Activated CD4-positive, alpha-beta T cell treated with anti-CD3 and anti-CD28 coated beads, Interleukin-2, amount 50 U/mL, for 4 hours (primary cell): ENCODE measurements around the gene C9orf50.

Source experiments
- DNase-seq, 2 experiments: peaks; one replicate each; pipeline ENCODE4 v3.0.0-alpha.2; 2020

The C9orf50 gene

DNA sequence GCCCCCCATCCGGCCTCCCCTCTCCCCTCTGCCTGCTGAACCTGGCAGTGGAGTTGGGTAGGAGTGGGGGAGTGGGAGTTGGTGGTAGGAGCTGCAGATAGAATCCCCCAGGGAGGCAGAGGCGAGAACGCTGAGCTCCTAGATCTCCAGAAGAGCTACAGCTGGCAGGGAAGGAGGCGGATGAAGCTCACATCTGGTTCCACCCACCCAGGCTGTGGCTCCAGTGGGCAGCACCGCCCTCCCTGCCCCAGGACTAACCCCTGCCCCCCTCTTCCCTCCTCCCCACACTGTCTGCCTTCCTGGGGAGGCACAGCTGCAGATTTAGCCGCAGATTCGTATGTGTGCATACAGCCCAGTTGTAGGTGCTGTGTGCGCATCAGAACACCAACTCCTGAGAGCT lies 34.2 kb downstream of the C9orf50 start:
- DNase-seq: no peak

DNA sequence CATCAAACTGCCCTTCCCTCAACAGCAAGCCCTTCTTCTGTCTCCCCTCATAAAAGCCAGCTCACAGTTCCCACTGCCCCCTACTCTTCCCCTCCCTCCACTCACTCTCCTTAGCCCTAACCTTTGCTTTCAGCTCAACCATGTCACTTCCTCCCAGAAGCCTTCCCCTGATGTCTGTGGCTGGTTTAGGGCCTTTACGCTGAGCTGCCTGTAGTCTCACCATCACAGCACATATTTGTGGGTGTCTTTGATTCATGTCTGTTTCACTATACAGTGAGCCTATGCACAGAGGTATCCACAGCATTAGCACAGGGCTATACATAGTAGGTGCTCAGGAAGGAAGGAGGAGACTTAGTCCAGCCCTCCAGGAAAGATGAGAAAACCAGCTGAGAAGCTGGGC lies 34.7 kb downstream of the C9orf50 start:
- no peak for DNase-seq

DNA sequence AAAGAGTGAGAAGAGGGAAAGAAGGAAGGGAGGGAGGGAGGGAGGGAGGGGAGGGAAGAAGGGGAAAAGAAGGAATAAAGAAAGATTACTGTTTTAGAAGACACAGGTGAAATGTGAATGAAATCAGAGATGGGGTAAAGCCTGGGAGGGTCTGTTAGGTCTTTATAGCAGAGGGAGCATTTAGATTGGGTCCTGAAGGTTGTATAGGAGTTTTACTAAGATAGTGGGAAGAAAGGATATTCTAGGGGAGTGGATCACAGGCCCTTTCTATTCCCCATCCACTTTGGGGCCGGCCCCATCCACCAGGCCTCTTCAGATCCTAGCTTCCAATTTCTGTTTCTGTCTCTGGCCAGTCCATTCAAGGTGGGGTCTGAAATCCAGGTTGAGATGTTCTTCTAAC lies 35.5 kb downstream of the C9orf50 start:
- DNase-seq: no peak

DNA sequence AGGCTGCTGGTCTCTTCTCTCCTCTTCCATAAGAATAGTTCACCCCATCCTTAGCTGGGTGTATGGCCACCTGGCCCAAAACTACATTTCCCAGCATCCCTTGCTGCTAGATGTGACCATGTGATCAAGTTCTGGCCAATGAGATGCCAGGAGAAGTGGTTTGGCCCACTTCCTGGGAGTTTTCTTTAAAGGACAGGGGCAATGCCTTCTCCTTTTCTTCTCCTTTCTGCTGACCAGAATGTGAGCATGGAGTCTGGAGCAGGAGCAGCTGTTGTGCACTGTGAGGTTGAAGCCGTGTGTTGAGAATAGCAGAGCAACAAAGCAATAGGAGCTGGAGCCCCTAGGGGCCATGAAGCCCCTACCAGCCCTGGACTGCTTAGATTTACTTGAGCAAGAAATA lies 36.8 kb downstream of the C9orf50 start:
- peak; percentile 35 to 39 for DNase-seq

DNA sequence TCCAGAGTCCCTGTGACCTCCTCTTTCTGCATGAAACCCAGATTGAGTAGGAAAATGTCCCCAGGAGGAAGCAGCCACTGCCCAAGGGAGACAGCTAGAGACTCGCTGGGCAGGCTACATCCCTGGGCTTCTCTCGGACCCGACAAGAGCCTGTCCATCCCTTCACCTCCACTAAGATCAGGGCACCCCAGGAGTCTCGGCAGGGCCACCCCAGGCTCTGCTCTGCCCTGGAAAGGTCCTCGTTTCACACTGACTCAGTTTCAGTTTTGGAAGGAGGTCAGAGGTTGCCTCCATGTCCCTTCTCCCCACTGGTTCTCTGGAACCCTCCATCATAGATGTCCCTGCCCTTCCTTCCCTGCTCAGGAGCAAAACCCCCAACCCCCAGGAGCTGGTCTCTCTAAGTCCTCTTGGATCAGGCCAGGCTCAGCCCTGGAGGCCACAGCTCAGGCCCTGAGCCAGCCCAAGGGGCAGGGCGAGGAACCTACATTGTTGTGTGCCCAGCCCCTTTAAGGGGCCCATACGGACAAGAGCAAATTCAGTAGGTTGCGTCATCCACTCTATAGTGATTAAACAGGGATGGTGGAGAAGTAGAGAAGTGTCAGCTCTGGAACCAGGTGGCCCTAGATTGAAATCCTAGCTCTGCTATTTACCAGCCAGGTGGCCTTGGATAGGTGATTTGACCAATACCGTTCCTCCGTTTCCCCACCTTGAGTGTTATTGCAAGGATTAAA lies 37.4 kb downstream of the C9orf50 start:
- no peak for DNase-seq

DNA sequence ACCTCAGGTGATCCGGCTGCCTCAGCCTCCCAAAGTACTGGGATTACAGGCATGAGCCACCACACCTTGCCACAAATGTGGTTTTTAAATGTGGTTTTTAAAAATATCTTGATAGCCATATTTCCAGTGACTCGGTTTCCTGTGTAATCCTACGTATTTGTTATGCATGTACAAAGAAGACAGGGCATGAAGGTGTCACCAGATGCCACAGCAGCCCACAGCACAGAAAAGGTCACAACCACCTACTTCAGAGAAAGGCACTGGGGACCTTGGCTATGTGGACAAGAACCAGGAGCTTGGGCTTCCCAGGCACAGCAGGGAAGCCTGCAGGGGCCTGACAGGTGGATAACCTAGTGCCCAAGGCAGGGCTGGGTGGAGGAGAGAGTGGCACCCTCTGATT lies 38.0 kb downstream of the C9orf50 start:
- DNase-seq: no peak

DNA sequence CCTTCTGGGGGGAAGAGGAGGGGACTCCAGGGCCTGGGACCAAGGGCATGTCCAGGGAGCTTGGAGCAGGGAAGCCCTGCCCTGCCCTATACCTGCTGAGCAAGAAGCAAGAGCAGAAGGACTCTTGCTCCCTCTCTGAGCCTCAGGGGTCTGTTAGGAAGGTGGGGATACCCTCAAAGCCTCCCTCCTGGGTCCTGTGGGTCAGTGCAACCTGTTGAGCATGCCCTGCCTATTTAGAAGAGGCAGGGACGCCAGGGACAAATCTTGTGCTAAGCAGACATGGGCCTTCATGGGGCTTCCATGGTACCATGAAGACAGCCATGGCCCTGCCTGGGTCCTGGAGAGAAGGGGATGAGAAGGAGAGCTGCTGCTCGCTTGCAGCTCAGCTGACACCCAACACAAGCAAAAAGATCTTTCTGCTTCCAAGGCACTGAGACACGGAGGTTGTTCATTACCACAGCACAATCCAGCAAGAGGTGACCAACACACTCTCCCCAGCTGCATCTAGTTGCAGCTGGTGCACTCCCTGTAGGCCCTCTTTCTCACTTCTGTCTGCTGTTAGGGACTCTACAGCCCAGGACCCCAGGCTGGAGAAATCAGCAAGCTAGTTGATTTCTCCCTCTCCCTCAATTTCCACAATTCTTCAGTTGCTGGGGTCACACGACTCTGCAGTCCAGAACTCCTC lies 39.3 kb downstream of the C9orf50 start:
- DNase-seq: no peak

DNA sequence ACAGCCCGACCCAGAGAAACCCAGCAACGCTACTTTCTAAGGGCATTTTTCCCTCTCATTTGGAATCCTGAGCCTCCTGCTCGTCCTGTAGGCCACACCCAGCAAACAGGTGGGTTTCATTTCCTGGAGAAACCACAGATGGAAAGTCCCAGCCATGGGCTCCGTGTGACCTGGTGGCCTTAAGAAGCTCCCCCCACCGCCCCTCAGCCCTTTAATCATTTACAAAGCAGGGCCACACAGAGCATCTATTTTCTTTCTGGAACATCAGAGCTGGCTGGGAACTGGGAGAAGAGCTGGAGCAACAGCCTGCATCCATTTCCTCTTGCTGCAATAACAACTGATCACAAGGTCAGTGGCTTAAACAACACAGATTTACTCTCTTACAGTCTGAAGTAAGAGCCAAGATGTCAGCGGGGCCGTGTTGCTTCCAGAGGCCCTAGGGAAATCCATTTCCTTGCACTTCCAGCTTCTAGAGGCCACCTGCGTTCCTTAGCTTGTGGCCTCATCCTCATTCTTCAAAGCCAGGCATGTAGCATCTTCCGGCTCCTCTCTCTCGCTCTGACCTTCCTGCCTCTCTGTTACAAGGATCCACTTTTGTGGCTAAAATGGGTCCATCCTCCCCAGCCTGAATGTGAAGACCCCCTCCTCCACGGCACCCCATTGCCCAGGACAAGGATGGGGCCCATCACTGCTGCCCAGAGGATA lies 40.5 kb downstream of the C9orf50 start:
- peak in 1 of 2 experiments; percentile 23 for DNase-seq

DNA sequence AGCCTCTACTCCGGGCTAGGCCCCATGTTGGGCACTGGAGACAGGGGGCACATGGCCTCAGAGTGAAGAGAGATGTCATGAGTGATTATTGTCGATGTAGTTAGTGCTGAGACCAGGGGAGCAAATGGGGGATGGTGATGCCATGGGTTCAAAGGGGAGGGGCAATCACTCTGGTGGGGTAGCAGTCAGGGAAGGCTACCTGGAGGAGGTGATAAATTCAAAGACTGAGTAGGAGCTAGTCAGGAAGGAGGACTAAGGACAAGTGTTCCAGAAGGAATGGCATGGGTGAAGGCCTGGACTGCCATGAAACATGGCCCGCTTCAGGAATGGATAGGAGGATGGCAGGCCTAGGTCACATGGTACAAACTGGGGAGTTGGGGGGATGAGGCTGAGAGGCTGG lies 41.6 kb downstream of the C9orf50 start:
- no peak for DNase-seq

DNA sequence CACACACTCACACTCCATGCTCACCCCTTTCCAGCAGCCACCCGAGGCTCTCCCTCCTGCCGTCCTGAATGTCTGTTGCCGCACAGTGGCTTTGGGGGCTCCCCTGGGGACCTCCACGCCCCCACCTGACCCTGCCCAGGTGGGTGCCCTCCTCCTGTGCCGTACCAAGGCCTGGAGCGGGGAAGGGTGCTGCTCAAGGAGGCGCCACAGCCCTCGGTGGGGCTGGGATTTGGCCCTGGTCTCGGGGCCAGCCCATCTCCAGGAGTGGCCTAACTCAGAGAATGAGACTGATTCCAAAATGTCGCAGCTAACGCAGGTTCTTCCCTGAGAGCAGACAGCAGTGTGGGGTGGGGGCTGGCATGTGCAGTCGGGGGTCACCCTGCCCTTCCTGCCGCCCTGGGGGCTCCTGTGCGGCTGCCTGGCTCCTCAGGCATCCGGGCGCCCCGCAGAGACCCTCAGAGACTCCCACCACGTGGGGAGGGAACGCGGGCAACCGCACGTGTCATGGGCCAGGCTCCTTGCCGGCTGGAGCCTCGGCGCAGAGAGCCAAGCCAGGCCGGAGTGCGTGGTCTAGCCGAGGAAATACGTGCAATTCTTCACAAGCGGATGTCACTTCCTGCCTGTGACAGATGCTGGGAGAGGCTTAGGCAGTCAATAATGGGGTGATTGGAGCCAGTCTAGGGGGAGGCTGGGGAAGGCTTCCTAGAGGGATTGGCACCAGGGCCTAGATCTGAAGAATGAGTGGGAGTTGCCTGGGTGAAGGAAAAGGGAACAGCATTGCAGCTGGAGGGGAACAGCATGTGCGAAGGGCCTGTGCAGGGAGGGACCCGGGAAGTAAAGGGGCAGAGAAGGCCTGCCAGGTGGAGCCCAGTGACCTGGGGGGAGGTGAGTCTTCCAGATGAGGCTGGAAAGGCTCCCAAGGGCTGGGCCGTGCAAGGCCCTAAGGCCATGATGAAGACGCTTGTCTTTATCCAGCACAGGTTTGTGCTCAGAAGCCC lies 44.1 kb downstream of the C9orf50 start:
- DNase-seq: no peak

DNA sequence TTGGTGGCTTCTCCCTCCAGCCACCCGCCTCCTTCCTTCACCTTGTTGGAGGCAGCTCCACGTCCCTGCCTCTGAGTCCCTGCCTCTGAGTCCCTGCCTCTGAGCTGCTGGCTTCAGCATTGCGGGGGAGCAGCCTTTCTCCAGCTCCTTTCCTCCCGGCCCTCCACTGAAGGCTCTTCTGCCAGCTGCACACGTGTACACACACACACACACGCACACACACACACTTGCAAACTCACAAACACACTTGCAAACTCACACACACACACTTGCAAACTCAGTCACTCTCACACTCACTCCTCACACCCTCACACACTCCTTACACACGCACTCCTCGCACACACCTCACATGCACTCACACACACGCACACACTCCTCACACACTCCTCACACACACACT lies 45.1 kb downstream of the C9orf50 start:
- no peak for DNase-seq

DNA sequence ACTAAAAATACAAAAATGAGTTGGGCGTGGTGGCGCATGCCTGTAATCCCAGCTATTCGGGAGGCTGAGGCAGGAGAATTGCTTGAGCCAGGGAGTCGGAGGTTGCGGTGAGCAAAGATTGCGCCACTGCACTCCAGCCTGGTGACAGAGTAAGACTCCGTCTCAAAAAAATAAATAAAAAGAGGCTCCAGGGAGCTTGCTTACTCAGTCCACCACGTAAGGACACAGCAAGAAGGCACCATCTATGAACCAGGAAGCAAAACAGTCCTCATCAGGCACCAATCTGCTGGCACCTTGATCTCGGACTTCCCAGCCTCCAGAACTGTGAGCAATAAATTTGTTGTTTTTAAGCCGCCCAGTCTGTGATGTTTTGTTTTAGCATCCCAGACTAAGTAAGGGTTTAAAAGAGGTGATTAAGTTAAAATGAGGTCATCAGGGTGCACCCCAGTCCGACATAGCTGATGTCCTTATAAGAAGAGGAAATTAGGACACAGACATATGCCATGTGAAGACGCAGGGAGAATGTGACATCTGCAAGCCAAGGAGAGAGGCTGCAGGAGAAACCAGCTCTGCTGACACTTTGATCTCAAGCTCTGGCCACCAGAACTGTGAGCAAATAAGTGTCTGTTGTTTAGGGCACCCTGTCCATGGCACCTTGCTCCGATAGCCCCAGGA lies 45.9 kb downstream of the C9orf50 start:
- DNase-seq: no peak

DNA sequence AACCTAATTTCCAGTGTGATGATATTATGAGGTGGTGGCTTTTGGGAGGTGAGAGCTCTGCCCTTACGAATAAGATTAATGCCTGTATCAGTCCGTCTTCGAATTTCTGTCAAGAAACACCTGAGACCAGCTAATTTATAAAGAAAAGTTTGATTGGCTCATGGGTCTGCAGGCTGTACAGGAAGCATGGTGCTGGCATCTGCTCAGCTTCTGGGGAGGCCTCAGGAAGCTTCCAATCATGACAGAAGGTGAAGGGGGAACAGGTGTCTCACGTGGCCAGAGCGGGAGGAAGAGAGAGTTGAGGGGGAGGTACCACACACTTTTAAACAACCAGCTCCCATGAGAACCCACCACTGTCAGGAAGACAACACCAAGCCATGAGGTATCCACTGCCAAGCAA lies 46.9 kb downstream of the C9orf50 start:
- DNase-seq: no peak

DNA sequence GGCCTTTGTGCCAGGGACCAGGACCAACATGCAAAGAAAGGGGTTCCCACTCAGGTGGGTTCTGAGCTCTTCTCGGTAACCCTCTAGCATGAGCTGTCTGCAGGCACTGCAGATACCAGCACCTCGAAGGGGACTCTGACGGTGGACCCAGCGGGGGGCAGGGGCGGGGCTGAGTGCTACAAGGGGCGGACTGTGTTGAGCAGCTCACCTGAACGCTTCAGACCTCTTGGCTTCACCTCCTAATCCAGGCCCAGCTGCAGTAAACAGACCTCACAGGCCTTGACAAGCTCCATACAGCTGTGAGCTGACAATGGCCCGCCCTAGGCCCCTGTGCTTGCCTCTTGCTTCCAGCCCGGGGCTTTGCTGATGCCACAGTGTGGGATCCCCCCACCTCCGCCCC lies 48.4 kb downstream of the C9orf50 start:
- no peak for DNase-seq

DNA sequence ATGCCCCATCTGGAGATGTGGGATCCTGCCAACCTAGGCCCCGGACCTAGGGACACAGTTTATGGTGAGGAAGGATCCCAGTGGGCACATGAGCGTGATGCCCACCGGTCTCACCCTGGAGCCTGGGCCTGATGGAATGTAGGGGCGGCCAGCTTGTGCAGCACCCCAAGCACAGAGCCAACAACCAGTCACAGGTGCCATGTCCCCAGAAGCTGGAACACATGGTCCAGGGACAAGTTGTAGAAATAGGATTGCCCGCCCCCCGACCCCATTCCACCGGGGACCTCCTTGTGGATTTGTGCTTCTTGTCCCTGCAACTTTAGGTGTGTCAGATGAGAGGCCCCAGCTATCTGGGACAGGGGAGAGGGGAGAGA lies 48.9 kb downstream of the C9orf50 start:
- DNase-seq: no peak

DNA sequence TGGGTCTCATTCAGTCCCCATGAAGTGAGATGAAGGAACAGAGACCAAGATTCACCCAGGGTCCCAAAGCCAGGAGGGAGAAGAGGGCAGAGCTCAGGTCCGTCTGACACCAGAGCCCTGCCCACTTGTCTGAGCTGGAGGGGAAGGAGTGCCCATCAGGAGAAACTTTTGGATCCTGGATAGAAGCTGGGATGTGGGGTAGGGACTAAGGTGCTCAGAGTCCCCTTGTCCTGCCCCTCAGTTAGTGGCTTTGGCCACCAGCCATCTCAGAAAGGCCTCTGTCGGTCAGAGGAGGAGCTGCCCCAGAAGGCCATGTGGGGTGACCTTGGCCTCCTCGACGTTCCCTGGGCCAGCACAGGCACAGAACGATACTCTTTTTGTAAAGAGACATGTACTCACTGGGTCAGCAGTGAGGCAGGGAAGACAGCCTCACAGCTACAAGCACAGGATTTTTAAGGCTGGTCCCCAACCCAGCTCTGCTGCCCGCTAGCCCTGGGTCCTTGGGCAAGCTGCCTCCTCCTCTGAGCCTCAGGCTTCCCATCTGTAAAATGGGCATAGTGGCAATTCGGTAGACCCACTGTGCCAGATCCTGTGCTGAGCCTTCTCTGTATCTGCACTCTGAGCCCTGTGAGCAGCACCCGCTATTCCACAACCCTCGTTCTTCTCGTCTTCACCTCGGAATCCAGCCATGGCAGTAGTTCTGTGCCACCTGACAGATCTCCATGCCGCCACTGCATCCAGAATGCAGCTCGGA lies 49.4 kb downstream of the C9orf50 start:
- no peak for DNase-seq

DNA sequence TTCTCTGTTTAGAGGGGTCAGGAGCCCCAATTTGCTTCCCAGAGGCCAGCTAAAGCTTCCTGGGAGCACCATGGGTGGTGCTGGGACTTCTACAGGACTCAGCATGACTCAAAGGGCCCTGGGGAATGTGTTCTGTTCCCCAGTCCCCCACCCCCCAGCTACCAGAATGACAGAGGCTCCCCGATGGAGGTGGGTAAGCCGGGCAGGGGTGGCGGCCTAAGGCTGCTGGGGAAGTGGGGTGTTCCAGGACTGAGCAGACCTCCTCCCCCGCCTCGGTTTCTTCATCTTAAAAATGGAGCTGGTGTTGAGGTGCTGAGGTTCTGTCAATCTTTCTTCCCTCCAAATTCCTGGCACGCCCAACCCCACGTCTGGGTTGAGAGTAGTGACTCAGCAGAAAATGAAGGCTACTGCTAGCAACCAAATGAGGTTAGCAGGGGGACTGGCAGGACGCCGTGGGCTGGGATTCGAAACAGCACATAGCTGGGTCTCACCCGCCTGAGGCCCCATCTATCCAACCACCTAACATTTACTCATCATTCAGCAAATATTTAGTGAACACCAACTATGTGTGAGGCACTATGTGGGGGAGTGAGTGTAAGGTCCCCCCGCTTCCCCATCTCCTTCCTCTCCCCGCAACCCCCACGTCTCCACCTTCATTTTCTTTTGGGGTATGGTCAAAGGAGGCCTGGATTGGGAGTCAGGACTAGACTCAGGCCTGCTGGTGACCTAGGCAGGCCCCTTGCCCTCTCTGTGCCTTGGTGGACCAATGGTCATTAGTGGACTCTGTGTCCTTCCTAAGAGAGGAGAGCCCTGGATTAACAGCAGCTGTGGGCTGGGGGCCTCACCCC lies 50.2 kb downstream of the C9orf50 start:
- no peak for DNase-seq

DNA sequence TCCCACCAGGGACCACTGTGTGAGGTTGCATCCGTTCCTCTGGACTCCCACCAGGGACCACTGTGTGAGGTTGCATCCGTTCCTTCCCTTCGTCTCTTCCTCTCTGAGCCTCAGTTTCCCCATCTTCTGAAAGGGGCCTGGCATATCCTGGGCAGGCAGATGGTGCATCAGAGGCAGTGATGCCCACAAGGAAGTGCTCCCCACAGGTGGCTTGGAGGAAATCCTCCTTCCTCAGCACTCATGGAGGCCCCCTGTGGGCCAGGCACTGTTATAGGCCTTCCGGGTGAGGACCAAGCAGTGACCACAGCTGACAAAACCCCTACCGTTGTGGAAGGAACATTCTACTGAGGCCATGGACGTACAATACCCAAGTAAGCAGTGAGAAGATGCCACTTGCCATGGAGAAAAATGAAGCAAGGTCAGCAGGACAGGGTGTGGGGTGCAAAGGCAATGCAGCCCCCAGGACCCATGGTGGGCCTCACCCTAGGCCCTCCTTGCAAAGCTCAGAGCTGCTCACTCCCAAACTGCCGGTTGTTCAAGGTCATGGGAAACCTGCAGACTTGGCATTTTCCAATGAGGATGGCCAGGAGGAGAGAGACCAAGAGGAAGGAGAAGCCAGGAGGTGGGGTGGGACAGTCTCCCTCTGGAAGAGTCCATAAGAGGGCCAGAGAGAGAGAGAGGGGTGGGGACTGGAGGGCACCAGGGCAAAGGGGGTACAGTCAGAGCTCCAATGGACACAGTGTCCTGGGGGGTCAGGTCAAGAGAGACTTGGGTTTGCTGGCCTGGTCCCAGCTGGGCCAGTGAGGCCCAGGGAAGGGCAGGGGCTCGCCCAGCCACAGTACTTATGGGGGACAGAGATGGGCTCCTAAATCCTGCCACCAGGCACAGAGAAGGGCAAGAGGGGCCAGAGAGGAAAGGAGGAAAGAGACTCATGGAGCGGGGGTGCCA lies 51.1 kb downstream of the C9orf50 start:
- no peak for DNase-seq
